ENCODE data around the gene PCIF1.
A peak's percentile ranks its signal among the peaks of the same experiment; 100 is the strongest.
"Not testable (repeated sequence)": the region's sequence is repeated elsewhere in the genome, so short reads cannot be mapped to it uniquely, and the experiment has no call there.

Gene PCIF1

GRCh38 chr20:45967551-45968080, 33.1 kb downstream of the PCIF1 start:
- no peak for DNase-seq (ENCODE audit: low spot score)

- DNase-seq (ENCODE audit: low spot score), result no peak
Observed at GRCh38 chr20:45968081-45968671, 33.7 kb downstream of the PCIF1 start.

GRCh38 chr20:45968801-45969711, 34.6 kb downstream of the PCIF1 start:
- no peak for DNase-seq (ENCODE audit: low spot score)

GRCh38 chr20:45969712-45970634, 35.5 kb downstream of the PCIF1 start:
- DNase-seq (ENCODE audit: low spot score), result peak; percentile 81

GRCh38 chr20:45970646-45971424, 36.4 kb downstream of the PCIF1 start:
- DNase-seq (ENCODE audit: low spot score), result no peak

- no peak for DNase-seq (ENCODE audit: low spot score)
Observed at GRCh38 chr20:45971425-45971674, 36.9 kb downstream of the PCIF1 start.

GRCh38 chr20:45971675-45972499, 37.4 kb downstream of the PCIF1 start, which contains the start of gene ZNF335:
Gene ZNF335, minus strand, starts transcription at chr20:45972203. Its CDS starts 793 bp downstream, at chr20:45971410.
- DNase-seq (ENCODE audit: low spot score), result peak; percentile 94

GRCh38 chr20:45972500-45973183, 38.2 kb downstream of the PCIF1 start:
- no peak for DNase-seq (ENCODE audit: low spot score)

GRCh38 chr20:45974896-45975565, 40.5 kb downstream of the PCIF1 start:
- no peak for DNase-seq (ENCODE audit: low spot score)

GRCh38 chr20:45975686-45976085, 41.2 kb downstream of the PCIF1 start:
- DNase-seq (ENCODE audit: low spot score), result no peak

GRCh38 chr20:45976086-45976485, 41.6 kb downstream of the PCIF1 start:
- DNase-seq (ENCODE audit: low spot score), result no peak

- DNase-seq (ENCODE audit: low spot score), result no peak
Observed at GRCh38 chr20:45981261-45981660, 46.8 kb downstream of the PCIF1 start.

- no peak for DNase-seq (ENCODE audit: low spot score)
Observed at GRCh38 chr20:45983279-45983743, 48.8 kb downstream of the PCIF1 start.

- no peak for DNase-seq (ENCODE audit: low spot score)
Observed at GRCh38 chr20:45985573-45985972, 51.1 kb downstream of the PCIF1 start.

GRCh38 chr20:45987108-45987780, 52.8 kb downstream of the PCIF1 start:
- DNase-seq (ENCODE audit: low spot score), result peak; percentile 77

GRCh38 chr20:45988830-45989229, 54.3 kb downstream of the PCIF1 start:
- not testable (repeated sequence) for DNase-seq (ENCODE audit: low spot score)

GRCh38 chr20:45991616-45992015, 57.1 kb downstream of the PCIF1 start:
- no peak for DNase-seq (ENCODE audit: low spot score)

GRCh38 chr20:45993197-45993951, 58.9 kb downstream of the PCIF1 start:
- DNase-seq (ENCODE audit: low spot score), result no peak
